MCF 10A (cell line): ENCODE measurements around the gene COL27A1. TPM values are rescaled to one million over a fixed set of nuclear protein-coding genes. Genes with fewer than 3 reads are reported as not detected.

ENCODE experiments used
- BruUV-seq: library from RNA; stranded (reverse); fragments of 400-500 nt; replicated peaks from 2 replicates; lab custom pipeline; 2021; lab: Mats Ljungman, UMichigan
- CTCF ChIA-PET: fragments of 300-600 bp; sonication (Branson Sonifier 250); formaldehyde crosslinking; extraction: SDS; loops from one replicate; lab custom pipeline; 2021; ENCODE audit warnings: antibody characterized with exemption, inconsistent platforms; lab: Yijun Ruan, JAX
- POLR2A ChIA-PET: fragments of 300-600, 350-650 bp; sonication (Branson Sonifier 250); formaldehyde crosslinking; extraction: SDS; loops from one replicate; lab custom pipeline; 2020; ENCODE audit warnings: antibody characterized with exemption, inconsistent platforms; lab: Yijun Ruan, JAX
- DNase-seq: peaks from one replicate; pipeline ENCODE4 v3.0.0-alpha.2; 2018; ENCODE audit not compliant: unreplicated experiment
- H3K27ac Mint-ChIP-seq: one replicate; pipeline ENCODE4 v1.8.0; 2022; ENCODE audit warnings: mild to moderate bottlenecking, low read depth, mixed read lengths; ENCODE audit not compliant: unreplicated experiment
- H3K27me3 Mint-ChIP-seq: one replicate; pipeline ENCODE4 v1.8.0; 2022; ENCODE audit warnings: mixed read lengths; ENCODE audit not compliant: insufficient read depth, unreplicated experiment
- H3K36me3 Mint-ChIP-seq: one replicate; pipeline ENCODE4 v1.8.0; 2022; ENCODE audit warnings: mild to moderate bottlenecking, moderate library complexity, mixed read lengths; ENCODE audit not compliant: insufficient read depth, unreplicated experiment
- H3K4me1 Mint-ChIP-seq: one replicate; pipeline ENCODE4 v1.8.0; 2022; ENCODE audit warnings: mixed read lengths; ENCODE audit not compliant: insufficient read depth, unreplicated experiment
- H3K4me3 Mint-ChIP-seq: one replicate; pipeline ENCODE4 v1.8.0; 2022; ENCODE audit warnings: mild to moderate bottlenecking, moderate library complexity, mixed read lengths; ENCODE audit not compliant: unreplicated experiment
- H3K9me3 Mint-ChIP-seq: one replicate; pipeline ENCODE4 v1.8.0; 2022; ENCODE audit warnings: mixed read lengths; ENCODE audit not compliant: unreplicated experiment
- intact Hi-C: fragments of 100-400 bp; cut with micrococcal nuclease; formaldehyde crosslinking; loops from 2 replicates; pipeline ENCODE4 v1.14.1; 2022
- total RNA-seq: library from RNA; stranded (reverse); gene quantifications from 2 replicates; pipeline ENCODE4 v1.2.3, GENCODE V29; 2022
- TF ChIP-seq, protein P1 (sequence below): fragments of 200-600 bp; IDR thresholded peaks from one replicate; pipeline ENCODE4 v1.8.0; 2022; ENCODE audit warnings: antibody characterized with exemption, mild to moderate bottlenecking; ENCODE audit not compliant: unreplicated experiment

Gene COL27A1
- total RNA-seq, 1 experiment from 2014 or later: 2.9 TPM

DNA sequence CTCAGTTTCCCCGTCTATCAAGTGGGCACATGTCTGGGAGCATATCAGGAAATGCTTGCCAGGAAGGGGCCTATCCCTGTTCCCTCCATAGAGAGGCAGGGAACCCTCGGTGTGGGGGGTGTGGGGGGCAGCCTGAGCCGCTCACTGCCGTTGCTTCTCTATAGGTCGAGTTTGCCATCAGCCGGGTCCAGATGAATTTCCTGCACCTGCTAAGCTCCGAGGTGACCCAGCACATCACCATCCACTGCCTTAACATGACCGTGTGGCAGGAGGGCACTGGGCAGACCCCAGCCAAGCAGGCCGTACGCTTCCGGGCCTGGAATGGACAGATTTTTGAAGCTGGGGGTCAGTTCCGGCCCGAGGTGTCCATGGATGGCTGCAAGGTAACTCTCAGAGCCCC is 153.8 kb downstream of the COL27A1 start:
- Mint-ChIP-seq H3K36me3 (no peaks in the 10 kb centered on the region), H3K27ac (no peak overlapping the region), H3K9me3 (no peaks in the 10 kb centered on the region), H3K27me3 (no peaks in the 10 kb centered on the region), H3K4me1 (no peaks in the 10 kb centered on the region), H3K4me3 (no peak overlapping the region)
- DNase-seq: no peak
- intact Hi-C loops: no loop called here
- ChIA-PET CTCF (interaction anchor here (0.8 to 1.7 kb wide), 3 partner anchors 24 to 154 kb away, joined by 3 to 5 read pairs (median 5); no protein-coding TSS in a partner anchor), POLR2A (no interaction called here)
- TF ChIP-seq, protein P1, sequence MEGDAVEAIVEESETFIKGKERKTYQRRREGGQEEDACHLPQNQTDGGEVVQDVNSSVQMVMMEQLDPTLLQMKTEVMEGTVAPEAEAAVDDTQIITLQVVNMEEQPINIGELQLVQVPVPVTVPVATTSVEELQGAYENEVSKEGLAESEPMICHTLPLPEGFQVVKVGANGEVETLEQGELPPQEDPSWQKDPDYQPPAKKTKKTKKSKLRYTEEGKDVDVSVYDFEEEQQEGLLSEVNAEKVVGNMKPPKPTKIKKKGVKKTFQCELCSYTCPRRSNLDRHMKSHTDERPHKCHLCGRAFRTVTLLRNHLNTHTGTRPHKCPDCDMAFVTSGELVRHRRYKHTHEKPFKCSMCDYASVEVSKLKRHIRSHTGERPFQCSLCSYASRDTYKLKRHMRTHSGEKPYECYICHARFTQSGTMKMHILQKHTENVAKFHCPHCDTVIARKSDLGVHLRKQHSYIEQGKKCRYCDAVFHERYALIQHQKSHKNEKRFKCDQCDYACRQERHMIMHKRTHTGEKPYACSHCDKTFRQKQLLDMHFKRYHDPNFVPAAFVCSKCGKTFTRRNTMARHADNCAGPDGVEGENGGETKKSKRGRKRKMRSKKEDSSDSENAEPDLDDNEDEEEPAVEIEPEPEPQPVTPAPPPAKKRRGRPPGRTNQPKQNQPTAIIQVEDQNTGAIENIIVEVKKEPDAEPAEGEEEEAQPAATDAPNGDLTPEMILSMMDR: no peak
- BruUV-seq: no TSS peak

DNA sequence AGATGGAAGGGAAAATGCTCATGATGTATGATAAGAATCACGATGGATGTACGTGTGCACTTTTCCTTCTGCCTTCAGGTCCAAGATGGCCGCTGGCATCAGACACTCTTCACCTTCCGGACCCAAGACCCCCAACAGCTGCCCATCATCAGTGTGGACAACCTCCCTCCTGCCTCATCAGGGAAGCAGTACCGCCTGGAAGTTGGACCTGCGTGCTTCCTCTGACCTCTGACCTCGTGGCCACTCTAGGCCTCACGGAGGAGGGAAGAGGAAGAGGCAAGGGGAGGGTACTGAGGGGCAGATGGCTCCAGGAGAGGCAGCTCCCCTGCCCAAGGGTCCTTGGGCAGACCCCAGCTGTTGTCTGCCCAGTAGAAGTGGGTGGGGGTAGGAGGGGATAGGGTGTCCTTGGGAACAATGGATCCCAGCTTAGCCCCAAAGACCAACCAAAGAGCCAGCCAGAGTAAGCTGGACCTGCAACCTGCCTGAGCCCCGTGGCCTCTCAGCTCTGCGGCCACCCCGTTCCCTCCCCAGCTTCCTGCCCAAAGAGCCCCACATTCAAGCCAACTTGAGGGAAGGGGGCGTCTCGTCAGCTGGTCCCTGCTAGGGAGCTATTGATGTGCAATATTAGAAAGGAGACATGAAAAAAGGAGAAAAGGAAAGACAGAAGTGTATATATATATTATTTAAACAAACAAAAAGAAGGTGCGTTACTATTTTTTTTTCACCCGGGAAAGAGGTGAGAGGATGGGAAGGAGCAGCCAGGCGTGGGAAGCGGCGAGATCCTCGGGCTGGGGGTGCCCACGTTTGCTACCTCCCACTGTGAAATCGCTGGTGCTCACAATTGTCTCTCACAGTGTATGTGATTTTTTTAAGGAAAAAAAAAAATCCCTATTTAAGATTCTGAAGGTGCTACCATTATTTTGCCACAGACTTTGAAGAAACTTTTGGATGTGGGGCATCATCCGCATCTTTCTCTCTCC is 155.4 kb downstream of the COL27A1 start:
- H3K9me3 Mint-ChIP-seq: no peaks in the 10 kb centered on the region
- ChIA-PET CTCF (interaction anchor here (0.6 to 1.7 kb wide), 5 partner anchors 156 to 705 kb away, joined by 3 to 5 read pairs (median 3); no protein-coding TSS in a partner anchor), POLR2A (interaction anchor here (0.7 kb wide), 1 partner anchor 37 kb away, joined by 3 read pairs; no protein-coding TSS in a partner anchor)
- H3K36me3 Mint-ChIP-seq: no peaks in the 10 kb centered on the region
- H3K27me3 Mint-ChIP-seq: no peaks in the 10 kb centered on the region
- intact Hi-C loops: no loop called here
- no peak overlapping the region for H3K27ac Mint-ChIP-seq
- H3K4me1 Mint-ChIP-seq: no peaks in the 10 kb centered on the region
- BruUV-seq: no TSS peak
- TF ChIP-seq, protein P1: no peak
- H3K4me3 Mint-ChIP-seq: no peak overlapping the region
- no peak for DNase-seq

DNA sequence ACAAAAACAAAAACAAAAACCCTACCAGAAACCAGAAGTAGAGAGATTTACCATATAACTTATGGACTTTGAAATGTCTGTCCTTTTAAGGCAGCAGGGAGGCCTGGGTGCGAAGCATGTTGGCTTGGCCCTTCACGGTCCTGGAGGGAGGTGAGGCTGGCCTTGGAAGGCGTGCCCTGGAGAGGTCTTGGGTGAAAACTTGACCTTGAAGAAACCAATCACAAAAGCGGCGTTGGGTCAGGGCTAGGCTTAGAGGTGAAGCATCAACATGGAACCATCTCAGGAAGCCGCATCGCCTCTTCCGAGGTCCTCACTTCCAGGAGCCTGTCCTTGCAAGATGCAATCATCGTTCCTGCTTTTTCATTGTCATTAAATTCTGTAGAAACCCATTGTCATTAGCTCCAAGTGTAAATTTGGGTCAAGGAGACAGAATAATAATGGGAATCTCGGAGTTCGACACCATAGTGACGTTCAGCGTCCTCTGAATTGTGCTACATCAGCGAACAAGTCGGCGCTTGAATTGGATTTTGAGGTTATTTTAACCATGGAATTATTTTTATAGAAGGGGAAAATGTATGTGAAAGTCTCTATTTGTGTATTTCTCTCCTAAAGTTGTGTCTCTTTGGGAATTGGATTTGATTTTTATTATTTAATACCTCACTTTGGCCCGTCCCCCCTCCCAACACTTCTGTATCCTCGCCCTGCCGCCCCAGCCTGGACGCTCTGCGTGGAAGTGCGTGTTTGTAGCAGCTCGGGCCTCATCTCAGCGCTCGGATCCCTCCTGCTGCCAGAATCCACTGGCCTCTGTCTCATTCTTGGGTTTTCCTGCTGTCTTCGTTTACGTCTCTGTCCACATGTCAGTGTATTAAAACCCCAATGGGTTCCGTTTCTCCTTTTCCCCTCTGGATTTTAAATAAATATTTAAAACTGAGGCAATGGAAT is 156.5 kb downstream of the COL27A1 start:
- intact Hi-C loops: no loop called here
- Mint-ChIP-seq H3K36me3 (no peaks in the 10 kb centered on the region), H3K27me3 (no peaks in the 10 kb centered on the region), H3K4me1 (no peaks in the 10 kb centered on the region), H3K4me3 (no peak overlapping the region), H3K9me3 (no peaks in the 10 kb centered on the region), H3K27ac (no peak overlapping the region)
- no peak for DNase-seq
- BruUV-seq: no TSS peak
- TF ChIP-seq, protein P1: no peak
- ChIA-PET POLR2A (interaction anchor here (0.6 kb wide), 1 partner anchor 275 kb away, joined by 3 read pairs; no protein-coding TSS in a partner anchor), CTCF (no interaction called here)
